ENCODE results near the gene PUS3.

The PUS3 gene

GRCh38 chr11:125873881-125874555 lies 29.0 kb downstream of the PUS3 start:
- Histone ChIP-seq H3K36me3 (ENCODE audit: control insufficient read depth in 2 of 2, insufficient read depth in 1 of 2, low read length in 2 of 2) (no peaks in the 10 kb centered on the region), H3K9me3 (ENCODE audit: control insufficient read depth, insufficient read depth, low read depth, low read length) (no peaks in the 10 kb centered on the region), H3K27ac (ENCODE audit: extremely low read depth, low read depth, low read length) (no peak overlapping the region), H3K4me3 (ENCODE audit: low read depth, low read length) (no peak overlapping the region), H3K4me1 (ENCODE audit: control insufficient read depth, insufficient read depth, low read length) (no peaks in the 10 kb centered on the region)
- ChIA-PET POLR2A (no interaction called here), CTCF (interaction anchor here (0.5 to 1.9 kb wide), 5 partner anchors 14 to 247 kb away, joined by 3 to 7 read pairs (median 3); no protein-coding TSS in a partner anchor)
- TF ChIP-seq GFI1B (tag by site-specific recombination; IDR thresholded peaks at IDR 0.05) = no peak
- no peak for TF ChIP-seq INSM2 (tag by site-specific recombination; IDR thresholded peaks at IDR 0.05)

GRCh38 chr11:125872138-125872491 lies 30.9 kb downstream of the PUS3 start:
- TF ChIP-seq ZNF664 (tag by site-specific recombination; IDR thresholded peaks at IDR 0.05) = no peak
- TF ChIP-seq ZNF239 (tag by site-specific recombination; IDR thresholded peaks at IDR 0.05) = no peak
- TF ChIP-seq ZNF549 (tag by site-specific recombination; IDR thresholded peaks at IDR 0.05) = no peak
- TF ChIP-seq ZNF792 (tag by site-specific recombination; IDR thresholded peaks at IDR 0.05) = no peak
- TF ChIP-seq ZFP69B (tag by site-specific recombination; IDR thresholded peaks at IDR 0.05) = no peak
- no peak for TF ChIP-seq PRDM10 (tag by site-specific recombination; IDR thresholded peaks at IDR 0.05)
- TF ChIP-seq ZNF433 (tag by site-specific recombination; IDR thresholded peaks at IDR 0.05; ENCODE audit: low read depth) = no peak
- TF ChIP-seq ZNF600 (tag by site-specific recombination; IDR thresholded peaks at IDR 0.05) = no peak
- no peak for TF ChIP-seq KLF8 (tag by site-specific recombination; IDR thresholded peaks at IDR 0.05)
- TF ChIP-seq GLIS1 (tag by site-specific recombination; IDR thresholded peaks at IDR 0.05) = no peak
- TF ChIP-seq FEZF1 (tag by site-specific recombination; IDR thresholded peaks at IDR 0.05) = no peak
- POLR2A ChIA-PET = no interaction called here
- Histone ChIP-seq H3K27ac (ENCODE audit: extremely low read depth, low read depth, low read length) (no peak overlapping the region), H3K4me3 (ENCODE audit: low read depth, low read length) (no peak overlapping the region), H3K4me1 (ENCODE audit: control insufficient read depth, insufficient read depth, low read length) (no peaks in the 10 kb centered on the region), H3K36me3 (ENCODE audit: control insufficient read depth in 2 of 2, insufficient read depth in 1 of 2, low read length in 2 of 2) (no peaks in the 10 kb centered on the region), H3K9me3 (ENCODE audit: control insufficient read depth, insufficient read depth, low read depth, low read length) (no peaks in the 10 kb centered on the region)
- CTCF ChIA-PET = interaction anchor here (0.5 to 2.0 kb wide), 3 partner anchors 9 to 729 kb away, joined by 3 to 7 read pairs (median 3); no protein-coding TSS in a partner anchor

- H3K36me3 ChIP-seq (ENCODE audit: control insufficient read depth in 2 of 2, insufficient read depth in 1 of 2, low read length in 2 of 2) = no peaks in the 10 kb centered on the region
- TF ChIP-seq ZNF626 (tag by site-specific recombination; IDR thresholded peaks at IDR 0.05) (no peak), ZNF776 (tag by site-specific recombination; IDR thresholded peaks at IDR 0.05; ENCODE audit: borderline replicate concordance) (no peak), TRIM28 (IDR thresholded peaks at IDR 0.05; ENCODE audit: borderline replicate concordance, low read length) (no peak), ATF2 (tag by site-specific recombination; IDR thresholded peaks at IDR 0.05; ENCODE audit: low read depth) (no peak), ZNF274 (IDR thresholded peaks at IDR 0.05; ENCODE audit: low read length) (no peak), ZNF274 (tag by site-specific recombination; IDR thresholded peaks at IDR 0.05; ENCODE audit: borderline replicate concordance) (no peak), ZNF555 (tag by site-specific recombination; conservative IDR thresholded peaks at IDR 0.05) (no peak), ZBTB6 (tag by site-specific recombination; IDR thresholded peaks at IDR 0.05) (peak; percentile 52; the same call in 1 of the 2 replicates), ZNF654 (tag by site-specific recombination; IDR thresholded peaks at IDR 0.05; ENCODE audit: low read depth) (peak; percentile 81)
- ChIA-PET CTCF (interaction anchor here (0.5 to 2.0 kb wide), 3 partner anchors 9 to 728 kb away, joined by 3 to 7 read pairs (median 3); no protein-coding TSS in a partner anchor), POLR2A (no interaction called here)
- no peak overlapping the region for H3K4me3 ChIP-seq (ENCODE audit: low read depth, low read length)
- H3K4me1 ChIP-seq (ENCODE audit: control insufficient read depth, insufficient read depth, low read length) = no peaks in the 10 kb centered on the region
- no peak overlapping the region for H3K27ac ChIP-seq (ENCODE audit: extremely low read depth, low read depth, low read length)
- no peaks in the 10 kb centered on the region for H3K9me3 ChIP-seq (ENCODE audit: control insufficient read depth, insufficient read depth, low read depth, low read length)
Measured at GRCh38 chr11:125871391-125872137, 31.4 kb downstream of the PUS3 start.

Data from HEK293 (cell line).